Measurements from ENCODE around the gene TMC7.

DNA sequence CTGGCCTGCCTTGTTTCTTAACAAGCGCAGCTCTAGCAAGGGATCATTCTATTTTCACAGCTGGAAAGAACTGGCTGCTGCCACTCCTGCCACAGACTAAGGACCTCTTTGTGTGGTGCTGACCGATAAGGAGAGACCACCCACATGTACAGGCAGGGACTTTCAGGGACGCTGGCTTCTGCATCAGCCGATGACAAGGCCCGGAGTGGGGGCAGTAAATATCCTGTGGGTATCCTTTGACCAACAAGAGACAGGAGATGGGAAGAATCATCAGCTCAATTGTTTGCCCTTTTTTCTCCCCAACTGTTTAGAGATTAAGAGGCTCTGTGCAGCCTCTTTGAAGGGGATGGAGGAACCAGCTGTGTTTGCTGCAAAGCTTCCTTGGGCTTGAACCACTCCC is 120.9 kb downstream of the TMC7 start:
- TF ChIP-seq, protein P1, sequence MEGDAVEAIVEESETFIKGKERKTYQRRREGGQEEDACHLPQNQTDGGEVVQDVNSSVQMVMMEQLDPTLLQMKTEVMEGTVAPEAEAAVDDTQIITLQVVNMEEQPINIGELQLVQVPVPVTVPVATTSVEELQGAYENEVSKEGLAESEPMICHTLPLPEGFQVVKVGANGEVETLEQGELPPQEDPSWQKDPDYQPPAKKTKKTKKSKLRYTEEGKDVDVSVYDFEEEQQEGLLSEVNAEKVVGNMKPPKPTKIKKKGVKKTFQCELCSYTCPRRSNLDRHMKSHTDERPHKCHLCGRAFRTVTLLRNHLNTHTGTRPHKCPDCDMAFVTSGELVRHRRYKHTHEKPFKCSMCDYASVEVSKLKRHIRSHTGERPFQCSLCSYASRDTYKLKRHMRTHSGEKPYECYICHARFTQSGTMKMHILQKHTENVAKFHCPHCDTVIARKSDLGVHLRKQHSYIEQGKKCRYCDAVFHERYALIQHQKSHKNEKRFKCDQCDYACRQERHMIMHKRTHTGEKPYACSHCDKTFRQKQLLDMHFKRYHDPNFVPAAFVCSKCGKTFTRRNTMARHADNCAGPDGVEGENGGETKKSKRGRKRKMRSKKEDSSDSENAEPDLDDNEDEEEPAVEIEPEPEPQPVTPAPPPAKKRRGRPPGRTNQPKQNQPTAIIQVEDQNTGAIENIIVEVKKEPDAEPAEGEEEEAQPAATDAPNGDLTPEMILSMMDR (IDR thresholded peaks at IDR 0.05), result no peak
- TF ChIP-seq POLR2A (IDR thresholded peaks at IDR 0.05), result no peak

Data from esophagus squamous epithelium (tissue), 4 donors.